GM19099 (cell line): Measurements from ENCODE around the gene ZNF574.

Experiments used
- POLR2A ChIP-seq: IDR thresholded peaks from 3 replicates; pipeline ENCODE4 v1.6.1; 2011; ENCODE audit warnings: low read depth; ENCODE audit not compliant: insufficient read length; ENCODE audit errors: extremely low read depth

Gene ZNF574

DNA sequence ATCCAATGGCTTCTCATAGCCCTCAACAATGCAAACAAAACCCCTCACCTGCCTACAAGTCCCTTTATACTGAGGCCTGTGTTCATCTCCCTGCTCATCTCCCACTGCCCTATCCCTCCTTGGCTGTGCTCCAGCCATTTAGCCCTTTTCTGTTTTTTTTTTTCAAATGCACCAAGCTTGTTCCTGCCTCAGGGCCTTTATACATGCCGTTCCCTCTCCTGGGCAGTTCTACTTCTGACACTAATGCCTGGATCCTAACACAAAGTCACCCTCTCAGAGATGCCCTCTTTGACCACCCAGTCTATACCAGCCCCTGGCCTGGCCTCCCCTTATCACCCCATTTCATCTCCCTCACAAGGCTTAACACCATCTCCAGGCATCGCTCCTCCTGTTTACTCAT, 26.9 kb downstream of the ZNF574 start:
- no peak for TF ChIP-seq POLR2A

- TF ChIP-seq POLR2A: no peak
These were observed 29.4 kb downstream of the ZNF574 start for GRCh38 chr19:42105368-42105767.

DNA sequence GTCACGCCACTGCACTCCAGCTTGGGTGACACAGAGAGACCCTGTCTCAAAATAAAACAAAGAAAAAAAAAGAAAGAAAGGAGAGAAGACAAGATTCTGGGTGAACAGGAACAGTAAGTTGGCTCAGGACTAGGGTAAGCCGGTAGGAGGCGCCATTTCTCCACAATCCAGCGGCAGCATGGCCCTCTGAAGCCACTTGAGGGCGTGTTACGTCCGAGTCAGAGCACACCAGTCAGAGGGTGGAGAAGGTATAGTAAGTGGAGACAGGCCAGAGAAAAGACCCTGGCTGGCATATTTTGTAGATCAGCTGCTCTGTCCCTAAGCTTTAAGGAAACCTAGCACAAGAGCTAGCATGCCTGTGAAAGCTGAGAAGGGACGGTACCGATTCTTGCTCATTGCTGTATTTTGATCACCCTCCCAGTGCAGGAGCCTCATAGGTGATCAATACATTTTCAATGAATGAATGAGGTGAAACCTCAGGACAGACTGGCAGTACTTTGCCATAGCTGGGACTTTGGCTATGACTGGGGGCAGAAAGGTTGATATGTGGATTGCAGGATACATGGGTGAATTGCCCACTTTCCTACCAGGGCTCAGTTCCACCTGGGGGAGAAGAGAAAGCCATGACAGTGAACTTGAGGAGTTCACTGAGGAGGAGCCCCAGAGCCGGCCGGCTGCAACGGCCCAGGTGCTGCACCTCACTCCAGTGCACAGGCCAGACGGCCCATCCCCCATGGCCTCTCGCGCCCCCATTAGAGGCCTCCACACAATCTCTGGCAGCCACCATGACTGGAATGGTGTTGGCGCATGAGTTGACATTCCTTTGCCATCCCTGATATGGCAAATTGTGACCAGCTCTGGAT, 32.8 kb downstream of the ZNF574 start:
- no peak for TF ChIP-seq POLR2A

GRCh38 chr19:42109896-42110295, 33.9 kb downstream of the ZNF574 start:
- TF ChIP-seq POLR2A: no peak

DNA sequence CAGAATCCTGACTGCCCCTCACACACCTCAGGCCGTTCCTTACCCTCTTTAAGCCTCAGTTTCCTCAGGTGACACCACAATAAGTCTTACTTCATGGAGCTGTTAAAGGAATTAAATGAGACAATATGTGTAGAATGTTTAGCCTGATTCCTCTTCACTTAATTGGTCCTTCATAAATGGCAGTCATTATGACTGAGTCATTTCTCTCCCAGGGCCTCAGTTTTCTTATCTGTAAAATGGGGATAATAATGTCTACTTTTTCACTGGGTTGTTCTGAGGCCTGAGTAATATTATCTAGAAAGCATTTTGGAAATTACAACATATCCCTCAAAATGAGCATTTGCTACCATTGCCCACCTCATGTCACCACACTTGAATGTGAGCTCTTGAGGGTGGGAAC, 34.7 kb downstream of the ZNF574 start:
- TF ChIP-seq POLR2A: no peak

- no peak for TF ChIP-seq POLR2A
These were observed 35.4 kb downstream of the ZNF574 start for GRCh38 chr19:42111384-42111783.

DNA sequence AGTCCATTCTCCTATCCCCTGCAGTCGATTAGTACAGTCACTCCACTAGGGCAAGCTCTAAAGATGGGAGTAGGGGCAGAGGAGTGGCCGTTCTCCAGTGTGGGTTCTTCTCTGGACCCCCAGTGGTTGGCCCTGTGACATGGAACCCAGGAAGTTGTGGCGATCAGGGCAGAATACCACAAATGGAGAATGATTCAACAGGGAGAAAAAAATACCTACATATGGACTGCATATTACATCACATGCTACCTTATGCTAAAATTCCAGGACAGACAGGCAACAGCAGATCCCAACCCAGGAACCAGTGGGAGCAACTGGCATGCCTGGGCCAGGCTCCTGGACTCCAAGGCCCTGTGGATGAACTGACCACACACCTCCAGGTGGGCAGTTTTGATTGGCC, 35.8 kb downstream of the ZNF574 start:
- TF ChIP-seq POLR2A: no peak

GRCh38 chr19:42113641-42114348, 37.8 kb downstream of the ZNF574 start:
- TF ChIP-seq POLR2A: no peak

DNA sequence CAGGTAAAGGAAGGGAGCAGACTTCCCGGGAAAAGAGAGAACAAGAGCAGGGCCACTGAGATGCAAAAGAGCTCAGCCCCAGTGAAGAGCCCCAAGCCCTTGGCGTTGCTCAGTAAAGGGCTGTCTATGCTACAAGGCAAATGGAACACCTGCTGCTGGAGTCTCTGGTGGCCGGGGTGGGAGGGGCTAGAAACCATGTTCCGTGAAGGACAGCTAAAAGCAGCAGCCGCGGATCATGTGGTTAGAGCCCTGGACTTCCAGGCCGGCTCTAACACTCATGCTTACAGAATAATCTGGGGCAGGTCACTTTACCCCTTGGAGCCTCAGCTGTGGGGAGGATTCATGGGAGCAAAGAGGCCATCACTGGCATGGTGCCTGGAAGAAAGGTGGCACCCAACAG, 38.4 kb downstream of the ZNF574 start:
- TF ChIP-seq POLR2A: peak; percentile 50

GRCh38 chr19:42115219-42115618, 39.3 kb downstream of the ZNF574 start:
- no peak for TF ChIP-seq POLR2A

DNA sequence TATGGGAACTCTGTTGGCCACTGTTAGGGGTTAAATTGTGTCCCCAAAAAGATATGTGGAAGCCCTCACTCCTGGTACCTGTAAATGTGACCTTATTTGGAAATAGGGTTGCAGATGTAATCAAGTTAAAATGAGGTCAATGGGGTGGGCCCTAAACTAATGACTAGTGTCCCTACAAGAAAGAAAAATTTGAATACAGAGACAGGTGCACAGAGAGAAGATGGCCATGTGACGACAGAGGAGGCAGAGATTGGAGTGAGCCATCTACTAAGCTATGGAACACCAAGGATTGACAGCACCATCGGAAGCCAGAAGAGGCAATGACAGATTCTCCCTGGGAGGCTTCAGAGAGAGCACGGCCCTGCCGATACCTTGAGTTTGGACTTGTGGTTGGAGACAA, 39.7 kb downstream of the ZNF574 start:
- no peak for TF ChIP-seq POLR2A

- TF ChIP-seq POLR2A: no peak
These were observed 40.5 kb downstream of the ZNF574 start for GRCh38 chr19:42116308-42117075.

- TF ChIP-seq POLR2A: no peak
These were observed 41.1 kb downstream of the ZNF574 start for GRCh38 chr19:42117076-42117475.

GRCh38 chr19:42120276-42120980, 44.5 kb downstream of the ZNF574 start:
- TF ChIP-seq POLR2A: peak; percentile 5
